Fibroblast of villous mesenchyme (primary cell): Measurements from ENCODE around the gene INPP4B. TPM values are rescaled to one million over a fixed set of nuclear protein-coding genes. Genes with fewer than 3 reads are reported as not detected.

Experiments used
- DNase-seq: peaks from one replicate; pipeline ENCODE4 v3.0.0-alpha.2; 2010; ENCODE audit warnings: low read depth
- H3K4me3 ChIP-seq: 2 replicates; pipeline ENCODE4 v1.5.1; 2011; ENCODE audit warnings: low read depth, mild to moderate bottlenecking, low read length
- CTCF ChIP-seq: IDR thresholded peaks from 2 replicates; pipeline ENCODE4 v1.5.1; 2012; ENCODE audit warnings: low read depth, mild to moderate bottlenecking, low read length; ENCODE audit not compliant: insufficient read depth
- total RNA-seq: library from RNA; depleted of rRNA; stranded (reverse); fragments of >200 nt; gene quantifications from 2 replicates; pipeline ENCODE4 v1.2.3, GENCODE V29; 2012

Gene INPP4B
- total RNA-seq, 1 donor, result 64.3 TPM

GRCh38 chr4:142201041-142201440 is 645.1 kb downstream of the INPP4B start:
- no peak for DNase-seq
- H3K4me3 ChIP-seq, result no peak overlapping the region
- no peak for TF ChIP-seq CTCF

- no peak overlapping the region for H3K4me3 ChIP-seq
- TF ChIP-seq CTCF, result no peak
- no peak for DNase-seq
These were observed 651.2 kb downstream of the INPP4B start for GRCh38 chr4:142194905-142195304.

DNA sequence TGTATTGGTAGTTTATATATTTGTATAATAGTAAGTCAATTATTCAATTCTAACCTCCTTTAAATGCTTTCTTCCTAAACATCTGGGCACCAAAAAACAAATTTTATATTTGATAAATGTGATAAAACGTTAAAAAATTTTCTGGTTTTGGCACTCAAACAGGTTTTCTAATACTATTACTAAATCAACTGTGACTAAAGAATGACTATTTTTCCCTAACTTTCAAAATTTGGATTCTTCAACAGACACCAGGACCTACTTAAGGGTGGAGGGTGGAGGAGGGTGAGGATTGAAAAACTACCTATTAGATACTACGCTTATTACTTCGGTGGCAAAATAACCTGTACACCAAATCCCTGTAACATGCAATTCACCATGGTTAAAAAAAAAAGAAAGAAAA is 654.2 kb downstream of the INPP4B start:
- TF ChIP-seq CTCF, result no peak
- no peak for DNase-seq

GRCh38 chr4:142181021-142181420 is 665.1 kb downstream of the INPP4B start:
- no peak for TF ChIP-seq CTCF
- DNase-seq, result no peak
- H3K4me3 ChIP-seq, result no peak overlapping the region

More for the DNA sequence above, 654.2 kb downstream of the INPP4B start:
- no peak overlapping the region for H3K4me3 ChIP-seq

GRCh38 chr4:142169216-142169615 is 676.9 kb downstream of the INPP4B start:
- DNase-seq, result no peak
- no peak for TF ChIP-seq CTCF

GRCh38 chr4:142168181-142168580 is 677.9 kb downstream of the INPP4B start:
- H3K4me3 ChIP-seq, result no peak overlapping the region
- TF ChIP-seq CTCF, result no peak
- DNase-seq, result no peak

More at GRCh38 chr4:142169216-142169615, 676.9 kb downstream of the INPP4B start:
- H3K4me3 ChIP-seq, result no peak overlapping the region

DNA sequence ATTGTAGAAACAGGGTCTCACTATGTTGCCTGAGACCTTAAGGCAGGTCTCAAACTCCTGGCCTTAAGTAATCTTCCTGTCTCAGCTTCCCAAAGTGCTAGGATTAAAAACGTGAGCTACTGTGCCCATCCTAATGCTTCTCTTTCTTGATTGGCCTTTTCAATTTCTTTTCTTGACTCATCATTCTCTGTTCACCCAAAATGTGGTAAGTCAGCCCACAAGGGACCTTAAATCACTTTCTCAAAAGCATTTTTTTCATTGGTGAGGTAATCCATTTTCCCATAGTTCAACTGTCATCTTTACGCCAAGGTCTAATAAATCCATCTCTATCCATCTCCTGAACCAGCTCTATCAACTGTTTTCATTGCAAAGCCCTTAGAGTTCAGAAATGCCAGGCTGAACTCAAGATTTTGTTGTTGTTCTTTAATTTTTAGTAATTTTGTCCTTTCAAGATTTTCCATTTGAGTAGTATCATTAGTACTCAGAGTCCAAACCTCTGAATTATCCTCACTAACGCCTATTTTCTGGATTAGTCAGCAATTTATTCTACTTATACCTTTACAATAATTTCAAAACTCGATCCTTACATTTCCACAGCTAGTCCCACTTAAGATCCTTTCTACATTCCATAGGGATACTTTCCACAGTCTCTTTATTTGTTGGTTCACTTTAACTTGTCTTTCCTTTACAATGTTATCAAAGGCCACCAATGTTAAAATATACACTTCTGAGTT is 681.2 kb downstream of the INPP4B start:
- TF ChIP-seq CTCF, result no peak
- no peak for DNase-seq
- H3K4me3 ChIP-seq, result no peak overlapping the region
